Trophoblast cell (in vitro differentiated cells and primary cell): ENCODE data around the gene TLR4.

Experiments
- DNase-seq, 2 donors: peaks; one replicate each; pipeline ENCODE4 v3.0.0-alpha.2; 2016
- H2AFZ ChIP-seq: 2 replicates; pipeline ENCODE4 v1.6.1; 2013; ENCODE audit warnings: low read length, moderate library complexity, mild to moderate bottlenecking; ENCODE audit not compliant: insufficient read depth, poor library complexity
- H2AK5ac ChIP-seq: 2 replicates; pipeline ENCODE4 v1.6.1; 2013; ENCODE audit warnings: mild to moderate bottlenecking, low read length
- H2BK120ac ChIP-seq: 2 replicates; pipeline ENCODE4 v1.6.1; 2013; ENCODE audit warnings: low read length, mild to moderate bottlenecking, moderate library complexity; ENCODE audit not compliant: insufficient read depth, poor library complexity
- H2BK12ac ChIP-seq: 2 replicates; pipeline ENCODE4 v1.6.1; 2013; ENCODE audit warnings: mild to moderate bottlenecking, low read length, moderate library complexity
- H2BK5ac ChIP-seq: 2 replicates; pipeline ENCODE4 v1.6.1; 2013; ENCODE audit warnings: low read length, low read depth, moderate library complexity, mild to moderate bottlenecking; ENCODE audit not compliant: poor library complexity
- H3K14ac ChIP-seq: 2 replicates; pipeline ENCODE4 v1.6.1; 2013; ENCODE audit warnings: mild to moderate bottlenecking, low read length
- H3K18ac ChIP-seq: 2 replicates; pipeline ENCODE4 v1.6.1; 2013; ENCODE audit warnings: mild to moderate bottlenecking, low read length
- H3K23ac ChIP-seq: 2 replicates; pipeline ENCODE4 v1.6.1; 2013; ENCODE audit warnings: low read length
- H3K27ac ChIP-seq: 2 replicates; pipeline ENCODE4 v1.5.1; 2013; ENCODE audit warnings: low read depth, mild to moderate bottlenecking, inconsistent platforms, low read length, moderate library complexity
- H3K27me3 ChIP-seq: 2 replicates; pipeline ENCODE4 v1.6.1; 2013; ENCODE audit warnings: inconsistent platforms, mild to moderate bottlenecking, low read length, moderate library complexity; ENCODE audit not compliant: insufficient read depth
- H3K36me3 ChIP-seq, 2 experiments: 1 replicate in 1 of 2; 2 replicates in 1 of 2; pipeline ENCODE4 v1.6.1; 2013; ENCODE audit warnings: low read length in 2 of 2, mild to moderate bottlenecking in 2 of 2, moderate library complexity in 1 of 2; ENCODE audit not compliant: insufficient read depth in 2 of 2, control insufficient read depth in 1 of 2
- H3K4ac ChIP-seq: 2 replicates; pipeline ENCODE4 v1.6.1; 2013; ENCODE audit warnings: low read depth, mild to moderate bottlenecking, low read length, moderate library complexity
- H3K4me1 ChIP-seq, 2 experiments: 1 replicate in 1 of 2; 2 replicates in 1 of 2; pipeline ENCODE4 v1.6.1; 2013; ENCODE audit warnings: low read length in 2 of 2, mild to moderate bottlenecking in 2 of 2, moderate library complexity in 1 of 2; ENCODE audit not compliant: insufficient read depth in 2 of 2, control insufficient read depth in 1 of 2
- H3K4me2 ChIP-seq: 2 replicates; pipeline ENCODE4 v1.6.1; 2013; ENCODE audit warnings: inconsistent platforms, mild to moderate bottlenecking, low read length, moderate library complexity
- H3K4me3 ChIP-seq: 2 replicates; pipeline ENCODE4 v1.5.1; 2013; ENCODE audit warnings: mild to moderate bottlenecking, low read depth, low read length, inconsistent platforms
- H3K79me1 ChIP-seq: one replicate; pipeline ENCODE4 v1.6.1; 2013; ENCODE audit warnings: low read length
- H3K79me2 ChIP-seq: 2 replicates; pipeline ENCODE4 v1.6.1; 2013; ENCODE audit warnings: low read length, mild to moderate bottlenecking; ENCODE audit not compliant: control insufficient read depth, insufficient read depth, poor library complexity
- H3K9ac ChIP-seq: 2 replicates; pipeline ENCODE4 v1.6.1; 2013; ENCODE audit warnings: mild to moderate bottlenecking, low read length
- H3K9me3 ChIP-seq: 2 replicates; pipeline ENCODE4 v1.6.1; 2013; ENCODE audit warnings: low read depth, mild to moderate bottlenecking, control low read depth, inconsistent platforms, low read length; ENCODE audit not compliant: insufficient read depth
- H4K12ac ChIP-seq: 2 replicates; pipeline ENCODE4 v1.6.1; 2013; ENCODE audit warnings: low read depth, mild to moderate bottlenecking, low read length, moderate library complexity
- H4K8ac ChIP-seq: 2 replicates; pipeline ENCODE4 v1.6.1; 2013; ENCODE audit warnings: low read depth, mild to moderate bottlenecking, low read length, moderate library complexity
- H4K91ac ChIP-seq: one replicate; pipeline ENCODE4 v1.6.1; 2013; ENCODE audit warnings: low read depth, mild to moderate bottlenecking, low read length, moderate library complexity
- WGBS: extraction: QIAGEN DNeasy Blood & Tissue Kit; methylation state at CpG from one replicate; pipeline ENCODE4 v1.1.7; 2013; ENCODE audit warnings: missing lambda C conversion rate; ENCODE audit not compliant: insufficient read length, insufficient coverage; ENCODE audit errors: extremely low coverage; 5-methylcytosine and 5-hydroxymethylcytosine counted together

Gene TLR4

DNA sequence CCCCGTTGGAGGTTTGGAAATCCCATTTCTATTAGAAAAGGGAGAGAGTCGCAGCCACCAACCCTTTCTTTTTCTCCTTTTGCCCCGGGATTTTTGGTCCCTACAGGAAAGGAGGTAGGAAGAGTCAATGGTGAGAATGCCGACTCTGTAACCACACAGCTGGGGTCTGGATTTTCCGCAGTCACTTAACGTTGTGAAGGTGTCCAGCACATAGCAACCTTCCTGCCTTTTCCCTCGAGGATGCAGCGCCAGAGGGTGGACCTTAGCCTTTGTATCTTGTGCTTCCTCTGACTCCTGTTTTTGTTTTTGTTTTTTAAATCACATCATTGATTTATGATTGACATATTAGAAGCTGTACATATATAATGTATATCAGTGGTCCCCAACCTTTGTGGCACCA, 41.4 kb downstream of the TLR4 start:
- no peak overlapping the region for H3K4me2 ChIP-seq
- no peak overlapping the region for H2AFZ ChIP-seq
- no peak overlapping the region for H2BK5ac ChIP-seq
- no peak overlapping the region for H3K4me3 ChIP-seq
- WGBS: no CpG with 5 or more reads among the region's 8 CpGs
- H3K27ac ChIP-seq: no peak overlapping the region
- H4K91ac ChIP-seq: no peak overlapping the region
- no peak overlapping the region for H4K12ac ChIP-seq
- no peak overlapping the region for H3K4ac ChIP-seq
- no peaks in the 10 kb centered on the region for H3K79me2 ChIP-seq
- DNase-seq: no peak
- no peaks in the 10 kb centered on the region for H3K4me1 ChIP-seq
- no peak overlapping the region for H2AK5ac ChIP-seq
- no peak overlapping the region for H2BK120ac ChIP-seq
- no peak overlapping the region for H3K23ac ChIP-seq
- no peaks in the 10 kb centered on the region for H3K36me3 ChIP-seq
- no peaks in the 10 kb centered on the region for H3K79me1 ChIP-seq
- H2BK12ac ChIP-seq: no peak overlapping the region
- no peak overlapping the region for H3K18ac ChIP-seq
- no peaks in the 10 kb centered on the region for H3K9me3 ChIP-seq
- no peak overlapping the region for H3K14ac ChIP-seq
- H3K27me3 ChIP-seq: no peaks in the 10 kb centered on the region
- no peak overlapping the region for H4K8ac ChIP-seq
- H3K9ac ChIP-seq: no peak overlapping the region

DNA sequence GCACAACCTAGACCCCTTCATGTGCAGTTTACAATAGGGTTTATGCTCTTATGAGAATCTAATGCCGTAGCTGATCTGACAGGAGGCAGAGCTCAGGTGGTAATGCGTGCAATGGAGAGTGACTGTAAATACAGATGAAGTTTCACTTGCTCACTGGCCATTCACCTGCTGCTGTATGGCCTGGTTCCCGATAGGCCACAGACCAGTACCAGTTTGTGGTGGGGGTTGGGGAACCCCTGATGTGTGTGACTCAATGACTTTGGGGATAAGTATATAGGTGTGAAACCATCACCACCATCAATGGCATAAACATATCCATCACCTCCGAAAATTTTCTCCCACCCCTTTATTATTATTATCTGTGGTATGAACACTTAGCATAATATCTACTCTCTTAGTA, 42.1 kb downstream of the TLR4 start:
- H2AFZ ChIP-seq: no peak overlapping the region
- H3K27ac ChIP-seq: no peak overlapping the region
- H3K4ac ChIP-seq: no peak overlapping the region
- no peaks in the 10 kb centered on the region for H3K36me3 ChIP-seq
- no peak overlapping the region for H4K12ac ChIP-seq
- H3K18ac ChIP-seq: no peak overlapping the region
- no peak overlapping the region for H3K4me2 ChIP-seq
- no peaks in the 10 kb centered on the region for H3K79me2 ChIP-seq
- no CpG with 5 or more reads among the region's 4 CpGs for WGBS
- no peak overlapping the region for H3K9ac ChIP-seq
- no peak overlapping the region for H2BK5ac ChIP-seq
- H3K4me3 ChIP-seq: no peak overlapping the region
- H2BK12ac ChIP-seq: no peak overlapping the region
- H3K23ac ChIP-seq: no peak overlapping the region
- no peaks in the 10 kb centered on the region for H3K4me1 ChIP-seq
- H3K27me3 ChIP-seq: no peaks in the 10 kb centered on the region
- H3K14ac ChIP-seq: no peak overlapping the region
- no peak overlapping the region for H2AK5ac ChIP-seq
- DNase-seq: no peak
- H4K8ac ChIP-seq: no peak overlapping the region
- H3K79me1 ChIP-seq: no peaks in the 10 kb centered on the region
- no peaks in the 10 kb centered on the region for H3K9me3 ChIP-seq
- no peak overlapping the region for H2BK120ac ChIP-seq
- no peak overlapping the region for H4K91ac ChIP-seq

DNA sequence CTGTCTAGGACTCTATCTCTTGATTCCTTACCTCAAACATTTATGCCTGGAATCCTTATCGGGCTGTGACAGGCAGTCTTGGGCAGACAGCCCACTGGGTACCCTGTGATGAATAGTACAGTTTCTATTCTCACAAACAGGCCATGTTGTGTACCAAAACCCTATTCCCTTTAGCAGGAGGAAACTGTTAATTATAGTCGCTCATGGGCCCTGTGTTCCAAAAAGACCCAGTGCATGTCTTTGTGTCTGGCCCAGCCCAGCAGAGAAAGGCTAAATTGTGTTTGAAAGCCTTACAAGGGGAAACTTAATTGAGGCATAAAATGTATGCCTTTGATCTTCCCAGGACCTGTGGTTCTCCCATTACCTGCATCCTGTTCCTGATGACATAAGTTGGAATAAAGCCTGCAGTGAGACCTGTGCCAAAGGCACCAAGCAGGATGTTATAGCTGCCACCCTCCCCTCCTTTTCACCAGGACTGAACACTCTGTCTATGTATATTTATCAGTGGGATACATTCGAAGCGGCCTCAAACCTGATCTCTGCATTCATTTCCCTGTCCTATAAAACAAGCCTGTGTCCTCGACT, 43.3 kb downstream of the TLR4 start:
- Histone ChIP-seq H2BK5ac (no peak overlapping the region), H3K4me2 (no peak overlapping the region), H3K4me3 (no peak overlapping the region), H2AFZ (no peak overlapping the region), H3K36me3 (no peaks in the 10 kb centered on the region), H3K27me3 (no peaks in the 10 kb centered on the region), H3K4me1 (no peaks in the 10 kb centered on the region), H3K27ac (no peak overlapping the region), H4K91ac (no peak overlapping the region), H3K14ac (no peak overlapping the region), H2BK120ac (no peak overlapping the region), H4K8ac (no peak overlapping the region), H4K12ac (no peak overlapping the region), H3K23ac (no peak overlapping the region), H3K79me1 (no peaks in the 10 kb centered on the region), H2BK12ac (no peak overlapping the region), H3K9me3 (no peaks in the 10 kb centered on the region), H2AK5ac (no peak overlapping the region), H3K79me2 (no peaks in the 10 kb centered on the region), H3K4ac (no peak overlapping the region), H3K9ac (no peak overlapping the region), H3K18ac (no peak overlapping the region)
- WGBS: no CpG with 5 or more reads among the region's 5 CpGs
- DNase-seq: no peak

DNA sequence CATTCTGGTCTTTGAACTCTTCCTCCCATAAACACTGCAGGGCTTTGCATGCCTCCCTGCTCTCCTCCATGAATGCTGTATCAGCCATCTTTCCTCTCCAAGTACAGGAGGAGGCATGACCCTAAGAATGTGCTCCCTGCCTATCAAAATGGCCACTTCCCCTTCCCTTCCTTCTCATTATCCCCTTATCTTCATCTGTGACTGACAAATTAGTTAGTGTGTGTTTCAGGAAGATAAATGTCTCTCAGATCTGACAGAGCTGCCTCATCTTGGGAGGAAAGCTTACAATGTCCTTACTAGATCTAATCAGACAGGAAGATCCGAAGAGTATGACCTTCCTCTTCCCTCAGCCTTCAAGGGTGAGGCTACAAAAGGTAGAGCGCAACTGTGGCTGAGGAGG, 46.2 kb downstream of the TLR4 start:
- H3K27ac ChIP-seq: no peak overlapping the region
- no peak overlapping the region for H2AK5ac ChIP-seq
- H3K36me3 ChIP-seq: no peaks in the 10 kb centered on the region
- H3K27me3 ChIP-seq: no peaks in the 10 kb centered on the region
- no peak overlapping the region for H4K91ac ChIP-seq
- no CpG with 5 or more reads among the region's 2 CpGs for WGBS
- H2AFZ ChIP-seq: no peak overlapping the region
- no peaks in the 10 kb centered on the region for H3K79me2 ChIP-seq
- H3K9ac ChIP-seq: no peak overlapping the region
- H3K9me3 ChIP-seq: no peaks in the 10 kb centered on the region
- H3K18ac ChIP-seq: no peak overlapping the region
- H3K4me2 ChIP-seq: no peak overlapping the region
- H3K23ac ChIP-seq: no peak overlapping the region
- no peaks in the 10 kb centered on the region for H3K4me1 ChIP-seq
- H2BK5ac ChIP-seq: no peak overlapping the region
- no peak overlapping the region for H2BK120ac ChIP-seq
- H4K12ac ChIP-seq: no peak overlapping the region
- H3K4ac ChIP-seq: no peak overlapping the region
- H3K4me3 ChIP-seq: no peak overlapping the region
- no peaks in the 10 kb centered on the region for H3K79me1 ChIP-seq
- H2BK12ac ChIP-seq: no peak overlapping the region
- no peak overlapping the region for H4K8ac ChIP-seq
- DNase-seq: no peak
- no peak overlapping the region for H3K14ac ChIP-seq
